ENCODE data around the gene ARPC2. TPM values are rescaled to one million over a fixed set of nuclear protein-coding genes. Genes with fewer than 3 reads are reported as not detected.
"Not testable (repeated sequence)": the region's sequence is repeated elsewhere in the genome, so short reads cannot be mapped to it uniquely, and the experiment has no call there.

Gene ARPC2
- total RNA-seq, 1 donor from 2014 or later, result 357 TPM

DNA sequence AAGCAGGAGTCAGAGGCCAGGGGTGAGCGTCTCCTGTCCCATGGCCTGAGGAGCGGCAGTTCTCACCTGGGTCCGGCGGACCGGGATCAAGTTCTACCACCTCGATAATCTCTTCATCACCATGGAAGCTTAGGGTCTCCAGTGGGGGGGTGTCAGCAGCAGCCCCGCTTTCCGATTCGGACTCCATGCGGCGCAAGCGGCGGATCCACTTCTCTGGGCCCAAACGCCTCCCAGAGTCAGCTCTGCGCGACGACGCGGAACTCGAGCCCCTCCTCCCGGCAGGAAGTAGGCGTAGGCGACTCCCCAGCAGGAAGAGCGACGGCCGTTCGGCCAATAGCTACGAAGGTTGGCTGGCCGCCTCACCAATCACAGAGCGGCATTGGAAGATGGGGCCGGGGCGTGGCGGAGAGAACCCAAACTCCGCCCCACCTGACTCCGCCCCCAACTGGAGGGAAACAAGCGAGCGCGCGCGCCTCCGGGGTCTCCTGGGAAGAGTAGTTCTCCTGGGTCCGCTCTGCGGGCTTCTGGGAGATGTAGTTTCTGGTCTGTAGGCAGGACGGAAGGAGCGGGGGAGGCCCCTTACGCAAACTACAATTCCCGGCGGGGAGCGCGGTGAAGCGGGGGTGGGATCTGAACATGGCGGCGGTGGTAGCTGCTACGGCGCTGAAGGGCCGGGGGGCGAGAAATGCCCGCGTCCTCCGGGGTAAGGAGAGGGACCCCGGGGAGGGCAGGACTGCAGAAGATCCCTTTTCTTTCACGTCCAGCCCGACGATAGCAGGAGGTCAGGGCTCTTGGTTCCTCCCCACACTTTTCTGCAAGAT, 53.1 kb downstream of the ARPC2 start, which contains the start of the genes AAMP and PNKD:
AAMP (minus strand) TSS at position 238 of the 821 bp plus-strand sequence; CDS start at position 187, 51 bp downstream.
PNKD (plus strand) TSS at position 620 of the 821 bp plus-strand sequence; CDS start at position 637, 17 bp downstream.
- Histone ChIP-seq H3K4me3 (peak within 1 kb of the TSS; percentile 94), H3K9me3 (no peaks in the 10 kb centered on the region), H3K4me1 (peaks cover 34% of the 10 kb centered on the region), H3K36me3 (peaks cover 47% of the 10 kb centered on the region), H3K27ac (peak within 1 kb of the TSS; percentile 83), H3K27me3 (no peaks in the 10 kb centered on the region)
- DNase-seq (peak; percentile 100), ATAC-seq (peak; percentile 94)
- TF ChIP-seq, protein P1, sequence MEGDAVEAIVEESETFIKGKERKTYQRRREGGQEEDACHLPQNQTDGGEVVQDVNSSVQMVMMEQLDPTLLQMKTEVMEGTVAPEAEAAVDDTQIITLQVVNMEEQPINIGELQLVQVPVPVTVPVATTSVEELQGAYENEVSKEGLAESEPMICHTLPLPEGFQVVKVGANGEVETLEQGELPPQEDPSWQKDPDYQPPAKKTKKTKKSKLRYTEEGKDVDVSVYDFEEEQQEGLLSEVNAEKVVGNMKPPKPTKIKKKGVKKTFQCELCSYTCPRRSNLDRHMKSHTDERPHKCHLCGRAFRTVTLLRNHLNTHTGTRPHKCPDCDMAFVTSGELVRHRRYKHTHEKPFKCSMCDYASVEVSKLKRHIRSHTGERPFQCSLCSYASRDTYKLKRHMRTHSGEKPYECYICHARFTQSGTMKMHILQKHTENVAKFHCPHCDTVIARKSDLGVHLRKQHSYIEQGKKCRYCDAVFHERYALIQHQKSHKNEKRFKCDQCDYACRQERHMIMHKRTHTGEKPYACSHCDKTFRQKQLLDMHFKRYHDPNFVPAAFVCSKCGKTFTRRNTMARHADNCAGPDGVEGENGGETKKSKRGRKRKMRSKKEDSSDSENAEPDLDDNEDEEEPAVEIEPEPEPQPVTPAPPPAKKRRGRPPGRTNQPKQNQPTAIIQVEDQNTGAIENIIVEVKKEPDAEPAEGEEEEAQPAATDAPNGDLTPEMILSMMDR (IDR thresholded peaks at IDR 0.05), result peak; percentile 32
- intact Hi-C loops (cut with DNase I), result no loop called here

- no peak for DNase-seq
Measured at GRCh38 chr2:218270721-218271486, 53.9 kb downstream of the ARPC2 start.

DNA sequence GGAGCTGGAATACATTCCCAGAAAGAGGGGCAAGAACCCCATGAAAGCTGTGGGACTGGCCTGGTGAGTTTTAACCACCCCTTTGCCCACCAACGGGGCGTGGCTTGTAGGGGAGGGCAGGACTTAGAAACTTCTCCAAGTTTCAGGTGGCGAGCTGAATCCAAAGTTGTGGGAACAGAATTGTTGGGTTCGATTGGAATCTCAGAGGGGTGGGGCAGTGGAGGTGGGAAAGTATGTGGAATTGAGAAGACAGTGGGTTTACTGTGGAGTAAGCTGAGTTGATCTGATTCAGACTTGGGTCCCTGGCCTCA, 54.5 kb downstream of the ARPC2 start:
- Histone ChIP-seq H3K27ac (peak overlapping the region; percentile 77), H3K9me3 (no peaks in the 10 kb centered on the region), H3K4me1 (peaks cover 34% of the 10 kb centered on the region), H3K4me3 (peak overlapping the region; percentile 94), H3K36me3 (peaks cover 47% of the 10 kb centered on the region), H3K27me3 (no peaks in the 10 kb centered on the region)
- intact Hi-C loops (cut with DNase I), result no loop called here
- TF ChIP-seq, protein P1 (IDR thresholded peaks at IDR 0.05), result no peak
- DNase-seq (no peak), ATAC-seq (no peak)

More at GRCh38 chr2:218270721-218271486, 53.9 kb downstream of the ARPC2 start:
- ATAC-seq, result no peak
- no peaks in the 10 kb centered on the region for H3K9me3 ChIP-seq
- intact Hi-C loops (cut with DNase I), result no loop called here
- H3K4me3 ChIP-seq, result peak overlapping the region; percentile 94
- H3K27me3 ChIP-seq, result no peaks in the 10 kb centered on the region
- TF ChIP-seq, protein P1 (IDR thresholded peaks at IDR 0.05), result no peak
- H3K4me1 ChIP-seq, result peaks cover 34% of the 10 kb centered on the region
- H3K27ac ChIP-seq, result peak overlapping the region; percentile 77
- H3K36me3 ChIP-seq, result peaks cover 47% of the 10 kb centered on the region

DNA sequence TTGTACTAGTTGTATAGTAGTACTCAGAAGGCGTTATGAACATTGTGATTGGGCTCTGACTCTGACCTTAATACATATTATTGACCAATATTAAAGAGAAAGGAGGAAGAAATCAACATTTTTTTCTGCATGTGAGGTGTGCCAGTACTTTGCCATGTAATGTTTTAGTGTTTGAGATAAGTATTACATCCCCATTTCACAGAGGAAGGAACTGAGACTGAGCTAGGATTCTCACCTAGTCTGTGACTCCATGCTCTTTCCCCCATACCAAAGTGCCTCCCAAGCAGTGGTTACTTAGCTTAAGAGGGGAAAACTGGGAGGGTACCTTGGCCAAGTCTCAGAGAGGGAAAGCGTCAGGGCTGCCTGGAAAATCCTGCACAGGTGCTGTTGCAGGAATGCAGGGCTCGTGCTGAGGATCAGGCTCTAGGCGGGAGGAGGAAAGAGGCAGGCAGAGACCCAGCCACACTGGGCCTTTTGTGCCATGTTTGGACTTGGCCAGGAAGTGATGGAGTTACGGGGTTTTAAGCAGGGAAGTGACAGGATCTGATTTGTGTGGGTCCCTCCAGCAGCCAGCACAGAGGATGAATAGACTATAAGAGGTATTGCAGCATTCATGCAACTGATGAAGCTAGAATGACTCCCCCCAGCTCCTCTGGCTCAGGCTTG, 55.0 kb downstream of the ARPC2 start:
- ATAC-seq (no peak), DNase-seq (no peak)
- Histone ChIP-seq H3K4me1 (peaks cover 34% of the 10 kb centered on the region), H3K36me3 (peaks cover 47% of the 10 kb centered on the region), H3K4me3 (no peak overlapping the region), H3K27ac (peak overlapping the region; percentile 32), H3K27me3 (no peaks in the 10 kb centered on the region), H3K9me3 (no peaks in the 10 kb centered on the region)
- TF ChIP-seq, protein P1 (IDR thresholded peaks at IDR 0.05), result no peak
- intact Hi-C loops (cut with DNase I), result no loop called here

GRCh38 chr2:218272531-218273212, 55.7 kb downstream of the ARPC2 start:
- ATAC-seq (peak; percentile 70), DNase-seq (peak; percentile 89)
- Histone ChIP-seq H3K4me3 (no peak overlapping the region), H3K27me3 (no peaks in the 10 kb centered on the region), H3K9me3 (no peaks in the 10 kb centered on the region), H3K4me1 (peaks cover 34% of the 10 kb centered on the region), H3K36me3 (peaks cover 47% of the 10 kb centered on the region), H3K27ac (peak overlapping the region; percentile 71)
- TF ChIP-seq, protein P1 (IDR thresholded peaks at IDR 0.05), result peak; percentile 87
- intact Hi-C loops (cut with DNase I), result no loop called here

- intact Hi-C loops (cut with DNase I); H3K9me3 ChIP-seq; H3K27me3 ChIP-seq; ATAC-seq; DNase-seq; H3K4me3 ChIP-seq: not testable (repeated sequence)
- H3K27ac ChIP-seq, result peak overlapping the region; percentile 71
- H3K4me1 ChIP-seq, result peaks cover 33% of the 10 kb centered on the region
- H3K36me3 ChIP-seq, result peaks cover 49% of the 10 kb centered on the region
Measured at GRCh38 chr2:218273214-218273907, 56.4 kb downstream of the ARPC2 start.
